Omental fat pad (tissue), 4 donors: ENCODE results near the gene CASR. TPM values are rescaled to one million over a fixed set of nuclear protein-coding genes. Genes with fewer than 3 reads are reported as not detected.

Source experiments
- ATAC-seq: fragments of 150-250 bp; one replicate; pipeline ENCODE4 v1.9.1; 2016; ENCODE audit warnings: mild to moderate bottlenecking, moderate library complexity; ENCODE audit not compliant: low FRiP score
- DNase-seq: peaks from one replicate; pipeline ENCODE4 v3.0.0-alpha.2; 2019; ENCODE audit warnings: low spot score
- CTCF ChIP-seq, 3 donors: fragments of 450-650 bp; IDR thresholded peaks; one replicate each; pipeline ENCODE4 v1.5.1; 2016 to 2017; ENCODE audit warnings: antibody characterized with exemption in 3 of 3, mild to moderate bottlenecking in 3 of 3, moderate library complexity in 2 of 3
- total RNA-seq, 4 donors: library from RNA; depleted of rRNA; stranded (reverse); fragments of >200 nt; gene quantifications; one replicate each; pipeline ENCODE4 v1.1.0, GENCODE V29; 2016

CASR gene
- total RNA-seq, 4 donors from 2014 or later = not detected

- TF ChIP-seq CTCF (IDR thresholded peaks at IDR 0.05) = no peak
- ATAC-seq (no peak), DNase-seq (no peak)
Measured at GRCh38 chr3:122265957-122266356, 82.5 kb downstream of the CASR start.

GRCh38 chr3:122268257-122269024 is 85.0 kb downstream of the CASR start:
- no peak for ATAC-seq
- TF ChIP-seq CTCF (IDR thresholded peaks at IDR 0.05) = no peak
- no peak for DNase-seq

- no peak for TF ChIP-seq CTCF (IDR thresholded peaks at IDR 0.05)
- ATAC-seq = no peak
- DNase-seq = no peak
Measured at GRCh38 chr3:122269045-122269444, 85.6 kb downstream of the CASR start.

- no peak for ATAC-seq
- TF ChIP-seq CTCF (IDR thresholded peaks at IDR 0.05) = no peak
- DNase-seq = no peak
Measured at GRCh38 chr3:122271246-122271898, 87.9 kb downstream of the CASR start.

GRCh38 chr3:122272879-122273278 is 89.4 kb downstream of the CASR start:
- DNase-seq (no peak), ATAC-seq (no peak)

DNA sequence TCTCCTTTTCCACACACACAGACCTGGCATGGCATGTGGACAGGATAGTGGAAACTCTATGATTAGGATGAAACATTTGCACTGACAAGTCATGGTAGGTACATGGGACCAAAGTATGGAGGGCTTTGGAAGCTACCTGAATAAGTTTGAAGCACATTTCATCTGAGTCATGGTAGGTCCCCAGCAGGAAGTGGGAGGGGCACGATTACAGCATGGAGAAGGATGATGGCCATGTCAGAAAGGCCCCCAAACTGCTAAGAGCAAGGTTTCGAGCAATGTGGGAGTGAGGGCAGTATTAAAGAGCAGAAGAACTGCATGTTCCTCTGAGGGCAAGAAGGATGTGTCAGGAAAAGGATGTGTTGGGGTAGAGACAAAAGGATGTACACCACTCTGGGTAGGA is 90.0 kb downstream of the CASR start:
- no peak for TF ChIP-seq CTCF (IDR thresholded peaks at IDR 0.05)
- no peak for ATAC-seq
- no peak for DNase-seq

More at GRCh38 chr3:122272879-122273278, 89.4 kb downstream of the CASR start:
- TF ChIP-seq CTCF (IDR thresholded peaks at IDR 0.05) = no peak

DNA sequence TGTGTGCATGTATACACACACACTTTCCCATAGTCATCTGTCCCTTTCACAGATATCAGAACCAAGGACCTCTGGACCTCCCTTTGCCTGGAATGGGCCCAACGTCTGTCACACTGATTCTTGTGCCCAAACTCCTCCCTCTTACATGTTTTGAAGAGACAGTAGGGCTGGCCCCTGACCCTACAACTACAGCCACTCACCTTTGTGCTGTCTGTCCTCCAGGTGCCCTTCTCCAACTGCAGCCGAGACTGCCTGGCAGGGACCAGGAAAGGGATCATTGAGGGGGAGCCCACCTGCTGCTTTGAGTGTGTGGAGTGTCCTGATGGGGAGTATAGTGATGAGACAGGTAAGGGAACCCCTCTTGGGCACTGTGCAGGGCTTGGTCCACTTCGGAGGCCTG is 98.4 kb downstream of the CASR start:
- no peak for DNase-seq
- TF ChIP-seq CTCF (IDR thresholded peaks at IDR 0.05) = no peak

More for the DNA sequence above, 98.4 kb downstream of the CASR start:
- no peak for ATAC-seq
